22Rv1 (cell line): ENCODE results near the gene ENO4.

ENCODE experiments used
- ZFX ChIP-seq: fragments of 450-650 bp; IDR thresholded peaks from 2 replicates; pipeline ENCODE4 v1.6.1; 2017; ENCODE audit warnings: antibody characterized with exemption, borderline replicate concordance
- TF ChIP-seq, protein P1 (sequence below): fragments of 450-650 bp; IDR thresholded peaks from 2 replicates; pipeline ENCODE4 v1.5.1; 2017; ENCODE audit warnings: mild to moderate bottlenecking

DNA sequence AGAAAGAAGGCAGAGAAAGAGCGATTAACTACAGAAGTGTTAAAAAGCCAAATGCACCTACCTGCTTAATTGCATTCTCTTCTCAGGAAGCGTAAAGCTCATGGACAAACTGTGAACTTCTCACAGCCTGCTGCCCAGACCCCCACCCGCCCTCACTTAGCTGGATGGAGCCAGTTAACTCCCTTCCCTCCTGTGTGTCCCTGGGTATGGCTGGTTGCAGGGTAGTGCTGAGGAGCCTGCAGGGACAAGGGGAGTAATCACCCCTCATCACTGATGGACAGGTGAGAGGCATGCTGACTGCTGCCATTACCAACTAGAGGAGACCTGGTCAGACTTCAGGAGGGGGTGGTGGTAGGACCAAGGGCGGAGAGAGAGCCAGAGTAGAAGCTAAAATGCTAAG is 37.5 kb downstream of the ENO4 start:
- TF ChIP-seq, protein P1, sequence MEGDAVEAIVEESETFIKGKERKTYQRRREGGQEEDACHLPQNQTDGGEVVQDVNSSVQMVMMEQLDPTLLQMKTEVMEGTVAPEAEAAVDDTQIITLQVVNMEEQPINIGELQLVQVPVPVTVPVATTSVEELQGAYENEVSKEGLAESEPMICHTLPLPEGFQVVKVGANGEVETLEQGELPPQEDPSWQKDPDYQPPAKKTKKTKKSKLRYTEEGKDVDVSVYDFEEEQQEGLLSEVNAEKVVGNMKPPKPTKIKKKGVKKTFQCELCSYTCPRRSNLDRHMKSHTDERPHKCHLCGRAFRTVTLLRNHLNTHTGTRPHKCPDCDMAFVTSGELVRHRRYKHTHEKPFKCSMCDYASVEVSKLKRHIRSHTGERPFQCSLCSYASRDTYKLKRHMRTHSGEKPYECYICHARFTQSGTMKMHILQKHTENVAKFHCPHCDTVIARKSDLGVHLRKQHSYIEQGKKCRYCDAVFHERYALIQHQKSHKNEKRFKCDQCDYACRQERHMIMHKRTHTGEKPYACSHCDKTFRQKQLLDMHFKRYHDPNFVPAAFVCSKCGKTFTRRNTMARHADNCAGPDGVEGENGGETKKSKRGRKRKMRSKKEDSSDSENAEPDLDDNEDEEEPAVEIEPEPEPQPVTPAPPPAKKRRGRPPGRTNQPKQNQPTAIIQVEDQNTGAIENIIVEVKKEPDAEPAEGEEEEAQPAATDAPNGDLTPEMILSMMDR: no peak
- TF ChIP-seq ZFX: no peak
